OCI-LY7 (cell line): ENCODE results near the gene ASPRV1.

Source experiments
- CTCF ChIP-seq: fragments of 200-600 bp; sonication (generic); conservative IDR thresholded peaks from 2 replicates; pipeline ENCODE4 v1.5.1; 2014; ENCODE audit warnings: mild to moderate bottlenecking, antibody characterized with exemption, low read length, moderate library complexity, mixed read lengths
- EZH2phosphoT487 ChIP-seq: fragments of 200-600 bp; sonication (generic); IDR thresholded peaks from 2 replicates; pipeline ENCODE4 v1.6.1; 2018; ENCODE audit warnings: low read depth, borderline replicate concordance, mild to moderate bottlenecking, mixed run types, antibody characterized with exemption, low read length, moderate library complexity, mixed read lengths

- TF ChIP-seq CTCF = no peak
- TF ChIP-seq EZH2phosphoT487 = no peak
Observed at GRCh38 chr2:69933839-69934613, 27.4 kb downstream of the ASPRV1 start.
